Liver (tissue), 9 donors: ENCODE data around the gene PITPNC1. TPM values are rescaled to one million over a fixed set of nuclear protein-coding genes. Genes with fewer than 3 reads are reported as not detected.

Experiments
- DNase-seq: peaks from one replicate; pipeline ENCODE4 v3.0.0-alpha.2; 2017; ENCODE audit warnings: low spot score
- H3K27ac ChIP-seq, 2 donors: one replicate each; pipeline ENCODE4 v1.7.0; 2013; ENCODE audit warnings: inconsistent platforms in 2 of 2, low read length in 2 of 2, control low read depth in 1 of 2, low read depth in 1 of 2, mild to moderate bottlenecking in 1 of 2
- H3K27me3 ChIP-seq, 4 donors: one replicate each; pipeline versions ENCODE4 v1.6.1 to v1.7.0; 2013; ENCODE audit warnings: low read length in 3 of 4, inconsistent platforms in 1 of 4, mild to moderate bottlenecking in 1 of 4, moderate library complexity in 1 of 4; ENCODE audit not compliant: control insufficient read depth in 4 of 4, insufficient read depth in 4 of 4
- H3K36me3 ChIP-seq, 4 donors: one replicate each; pipeline versions ENCODE4 v1.6.1 to v1.7.0; 2013; ENCODE audit warnings: low read length in 3 of 4, mild to moderate bottlenecking in 3 of 4, low read depth in 1 of 4, moderate library complexity in 1 of 4; ENCODE audit not compliant: control insufficient read depth in 4 of 4, insufficient read depth in 3 of 4
- H3K4me1 ChIP-seq, 4 donors: one replicate each; pipeline versions ENCODE4 v1.6.1 to v1.7.0; 2013; ENCODE audit warnings: low read length in 3 of 4, mild to moderate bottlenecking in 3 of 4, moderate library complexity in 1 of 4; ENCODE audit not compliant: control insufficient read depth in 4 of 4, insufficient read depth in 4 of 4
- H3K4me3 ChIP-seq, 3 donors: one replicate each; pipeline versions ENCODE4 v1.6.1 to v1.7.0; 2013; ENCODE audit warnings: low read length in 3 of 3, control low read depth in 1 of 3, low read depth in 1 of 3, mild to moderate bottlenecking in 1 of 3
- H3K9ac ChIP-seq, 2 donors: one replicate each; pipeline ENCODE4 v1.7.0; 2013; ENCODE audit warnings: low read length in 2 of 2, mild to moderate bottlenecking in 2 of 2, moderate library complexity in 2 of 2, control low read depth in 1 of 2, low read depth in 1 of 2
- H3K9me3 ChIP-seq, 4 donors: one replicate each; pipeline versions ENCODE4 v1.6.1 to v1.7.0; 2013; ENCODE audit warnings: low read length in 3 of 4; ENCODE audit not compliant: control insufficient read depth in 4 of 4
- ATF3 ChIP-seq: IDR thresholded peaks from 2 replicates; pipeline ENCODE4 v1.6.1; 2016; ENCODE audit warnings: antibody characterized with exemption
- EGR1 ChIP-seq, 2 donors: IDR thresholded peaks; 2 replicates each; pipeline ENCODE4 v1.6.1; 2016 to 2018; ENCODE audit warnings: antibody characterized with exemption in 2 of 2, low read depth in 2 of 2
- FOXA1 ChIP-seq: IDR thresholded peaks from 2 replicates; pipeline ENCODE4 v1.6.1; 2016; ENCODE audit warnings: antibody characterized with exemption
- HNF4A ChIP-seq, 2 donors: conservative IDR thresholded peaks; 2 replicates each; pipeline ENCODE4 v1.6.1; 2016; ENCODE audit warnings: antibody characterized with exemption in 2 of 2, mild to moderate bottlenecking in 2 of 2
- HNF4G ChIP-seq: IDR thresholded peaks from 2 replicates; pipeline ENCODE4 v1.6.1; 2016; ENCODE audit warnings: antibody characterized with exemption
- JUND ChIP-seq, 2 donors: IDR thresholded peaks; 2 replicates each; pipeline ENCODE4 v1.6.1; 2016; ENCODE audit warnings: antibody characterized with exemption in 2 of 2
- MAX ChIP-seq: IDR thresholded peaks from 2 replicates; pipeline ENCODE4 v1.6.1; 2016; ENCODE audit warnings: antibody characterized with exemption
- NR2F2 ChIP-seq: IDR thresholded peaks from 2 replicates; pipeline ENCODE4 v1.6.1; 2016; ENCODE audit warnings: antibody characterized with exemption
- REST ChIP-seq: IDR thresholded peaks from 2 replicates; pipeline ENCODE4 v1.6.1; 2016; ENCODE audit warnings: antibody characterized with exemption, mild to moderate bottlenecking
- RXRA ChIP-seq, 2 donors: IDR thresholded peaks; 2 replicates each; pipeline ENCODE4 v1.6.1; 2017 to 2018; ENCODE audit warnings: antibody characterized with exemption in 2 of 2, mild to moderate bottlenecking in 1 of 2
- ZBTB33 ChIP-seq: IDR thresholded peaks from 2 replicates; pipeline ENCODE4 v1.6.1; 2016; ENCODE audit warnings: antibody characterized with exemption
- WGBS: extraction: QIAGEN DNeasy Blood & Tissue Kit; methylation state at CpG from one replicate; pipeline ENCODE4 v1.1.7; 2013; 5-methylcytosine and 5-hydroxymethylcytosine counted together
- polyA plus RNA-seq, 2 donors: library from polyadenylated mRNA; stranded (reverse) in 1 of 2; unstranded in 1 of 2; fragments of 200-250 nt in 1 of 2; fragments of >200 nt in 1 of 2; fragmentation: Nextera tagmentation in 1 of 2; extraction: Ambion mirVana in 1 of 2; gene quantifications; one replicate each; pipeline versions ENCODE4 v1.2.1 to v1.2.3, GENCODE V29; 2013 to 2015
- total RNA-seq, 2 donors: library from RNA; depleted of rRNA; stranded (reverse); fragments of >200 nt; gene quantifications; one replicate each; pipeline ENCODE4 v1.2.3, GENCODE V29; 2014
- donor health status: healthy.
- donor health status: healthy.
- donor health status: healthy.
- donor health status: healthy.
- donor health status: healthy.

Gene PITPNC1
- total and polyA plus RNA-seq, 4 donors = 2.3 to 10.2 (median 5.7) TPM

GRCh38 chr17:67707442-67707841 lies 330.4 kb downstream of the PITPNC1 start (continued):
- TF ChIP-seq ATF3 = no peak
- no peak for TF ChIP-seq RXRA (IDR thresholded peaks at IDR 0.05)
- no peak for TF ChIP-seq HNF4A (conservative IDR thresholded peaks at IDR 0.05)
- TF ChIP-seq ZBTB33 = no peak
- TF ChIP-seq HNF4G = no peak

GRCh38 chr17:67708378-67708777 lies 331.3 kb downstream of the PITPNC1 start:
- H3K27me3 ChIP-seq = no peaks in the 10 kb centered on the region
- DNase-seq = no peak
- no peak overlapping the region for H3K9ac ChIP-seq
- no peaks in the 10 kb centered on the region for H3K36me3 ChIP-seq
- no peak overlapping the region for H3K4me3 ChIP-seq
- H3K4me1 ChIP-seq = no peaks in the 10 kb centered on the region
- no peak for TF ChIP-seq HNF4G
- TF ChIP-seq ATF3 = no peak
- no peak for TF ChIP-seq RXRA (IDR thresholded peaks at IDR 0.05)
- no peak for TF ChIP-seq MAX
- no peak for TF ChIP-seq NR2F2
- TF ChIP-seq ZBTB33 = no peak
- no peak for TF ChIP-seq REST
- no peak for TF ChIP-seq JUND (IDR thresholded peaks at IDR 0.05)
- no peaks in the 10 kb centered on the region for H3K9me3 ChIP-seq
- WGBS = 96% methylated on average over 3 of the region's 3 CpGs
- no peak overlapping the region for H3K27ac ChIP-seq

GRCh38 chr17:67711916-67712315 lies 334.8 kb downstream of the PITPNC1 start:
- no peaks in the 10 kb centered on the region for H3K36me3 ChIP-seq
- H3K27ac ChIP-seq = no peak overlapping the region
- no peaks in the 10 kb centered on the region for H3K9me3 ChIP-seq
- H3K27me3 ChIP-seq = no peaks in the 10 kb centered on the region
- WGBS = 71% methylated on average over 4 of the region's 4 CpGs
- DNase-seq = no peak
- no peak overlapping the region for H3K4me3 ChIP-seq
- no peak overlapping the region for H3K9ac ChIP-seq
- H3K4me1 ChIP-seq = peaks cover 0 to 2% (median under 1%) of the 10 kb centered on the region in 4 donors
- TF ChIP-seq NR2F2 (no peak), JUND (IDR thresholded peaks at IDR 0.05) (no peak), FOXA1 (no peak), EGR1 (IDR thresholded peaks at IDR 0.05; ENCODE audit: low read depth in 2 of 2) (no peak), MAX (no peak), REST (no peak), ZBTB33 (no peak)
